Kidney epithelial cell (primary cell): ENCODE results near the gene OR10H5. TPM values are rescaled to one million over a fixed set of nuclear protein-coding genes. Genes with fewer than 3 reads are reported as not detected.

Source experiments
- DNase-seq: peaks from one replicate; pipeline ENCODE4 v3.0.0-alpha.2; 2010; ENCODE audit warnings: low read depth
- H3K27me3 ChIP-seq: 2 replicates; pipeline ENCODE4 v1.6.0; 2011; ENCODE audit warnings: low read length; ENCODE audit not compliant: control insufficient read depth, insufficient read depth
- H3K36me3 ChIP-seq: 2 replicates; pipeline ENCODE4 v1.5.1; 2011; ENCODE audit warnings: low read length; ENCODE audit not compliant: control insufficient read depth, insufficient read depth
- H3K4me3 ChIP-seq: 2 replicates; pipeline ENCODE4 v1.5.1; 2011; ENCODE audit warnings: low read depth, mild to moderate bottlenecking, control low read depth, low read length
- CTCF ChIP-seq: IDR thresholded peaks from 2 replicates; pipeline ENCODE4 v1.5.1; 2011; ENCODE audit warnings: mild to moderate bottlenecking, moderate library complexity, low read length, control low read depth, inconsistent platforms; ENCODE audit not compliant: insufficient read depth, poor library complexity, severe bottlenecking
- total RNA-seq: library from RNA; depleted of rRNA; stranded (reverse); fragments of >200 nt; gene quantifications from 2 replicates; pipeline ENCODE4 v1.2.3, GENCODE V29; 2015

Gene OR10H5
- total RNA-seq: not detected in 2 replicates

- TF ChIP-seq CTCF: no peak
- no peaks in the 10 kb centered on the region for H3K27me3 ChIP-seq
- DNase-seq: no peak
- H3K4me3 ChIP-seq: no peak within 1 kb of the TSS
- no peaks in the 10 kb centered on the region for H3K36me3 ChIP-seq
These were observed at the start of gene OR10H5 for GRCh38 chr19:15787611-15788155. Gene OR10H5 (plus strand): TSS chr19:15787661. CDS start chr19:15794049, 6,388 bp downstream.

GRCh38 chr19:15737722-15738121 is 49.7 kb upstream of the OR10H5 start, which contains the start of gene OR10H3:
Gene OR10H3 (plus strand): TSS chr19:15737985. CDS start chr19:15741393, 3,408 bp downstream.
- no peak within 1 kb of the TSS for H3K4me3 ChIP-seq
- no peaks in the 10 kb centered on the region for H3K36me3 ChIP-seq
- DNase-seq: no peak
- H3K27me3 ChIP-seq: no peaks in the 10 kb centered on the region
- TF ChIP-seq CTCF: no peak

- no peak for DNase-seq
- no peak overlapping the region for H3K4me3 ChIP-seq
- H3K27me3 ChIP-seq: no peaks in the 10 kb centered on the region
- no peaks in the 10 kb centered on the region for H3K36me3 ChIP-seq
- TF ChIP-seq CTCF: no peak
These were observed 46.7 kb upstream of the OR10H5 start for GRCh38 chr19:15740785-15741184.

GRCh38 chr19:15748239-15748638 is 39.2 kb upstream of the OR10H5 start:
- Histone ChIP-seq H3K27me3 (no peaks in the 10 kb centered on the region), H3K36me3 (no peaks in the 10 kb centered on the region), H3K4me3 (no peak overlapping the region)
- TF ChIP-seq CTCF: no peak
- no peak for DNase-seq

- no peak for TF ChIP-seq CTCF
- DNase-seq: no peak
- Histone ChIP-seq H3K4me3 (no peak overlapping the region), H3K27me3 (no peaks in the 10 kb centered on the region), H3K36me3 (no peaks in the 10 kb centered on the region)
These were observed 29.1 kb upstream of the OR10H5 start for GRCh38 chr19:15758379-15758778.

- no peak for TF ChIP-seq CTCF
- no peak overlapping the region for H3K4me3 ChIP-seq
- no peak for DNase-seq
- H3K27me3 ChIP-seq: no peaks in the 10 kb centered on the region
- no peaks in the 10 kb centered on the region for H3K36me3 ChIP-seq
These were observed 27.4 kb upstream of the OR10H5 start for GRCh38 chr19:15759962-15760565.
